Tibial nerve (tissue), 4 donors: ENCODE results near the gene SCAPER.

ENCODE experiments used
- CTCF ChIP-seq, 5 experiments: fragments of 200-600 bp in 3 of 5; fragments of 450-650 bp in 2 of 5; sonication (generic) in 3 of 5; IDR thresholded peaks; one replicate each; pipeline ENCODE4 v1.5.1; 2016 to 2019; ENCODE audit warnings: antibody characterized with exemption in 5 of 5, mild to moderate bottlenecking in 3 of 5, moderate library complexity in 2 of 5
- EP300 ChIP-seq, 2 donors: sonication (generic); formaldehyde crosslinking; IDR thresholded peaks; one replicate each; pipeline ENCODE4 v1.6.1; 2017; ENCODE audit warnings: antibody characterized with exemption in 2 of 2, mild to moderate bottlenecking in 1 of 2
- POLR2A ChIP-seq, 2 donors: fragments of 450-650 bp; IDR thresholded peaks; one replicate each; pipeline ENCODE4 v1.6.1; 2017; ENCODE audit warnings: antibody characterized with exemption in 2 of 2, mild to moderate bottlenecking in 2 of 2, moderate library complexity in 2 of 2

- TF ChIP-seq CTCF (IDR thresholded peaks at IDR 0.05) = no peak
- TF ChIP-seq POLR2A (IDR thresholded peaks at IDR 0.05) = no peak
- no peak for TF ChIP-seq EP300 (IDR thresholded peaks at IDR 0.05)
Measured at GRCh38 chr15:76555247-76555646, 349.9 kb downstream of the SCAPER start.
